GM12801 (cell line): ENCODE results near the gene INPP5A.

Source experiments
- TF ChIP-seq, protein P1 (sequence below): IDR thresholded peaks from one replicate; pipeline ENCODE4 v1.5.1; 2011; ENCODE audit warnings: control low read depth; ENCODE audit not compliant: insufficient read length; ENCODE audit errors: extremely low read depth

INPP5A gene

GRCh38 chr10:132565516-132566209 lies 28.1 kb downstream of the INPP5A start:
- TF ChIP-seq, protein P1, sequence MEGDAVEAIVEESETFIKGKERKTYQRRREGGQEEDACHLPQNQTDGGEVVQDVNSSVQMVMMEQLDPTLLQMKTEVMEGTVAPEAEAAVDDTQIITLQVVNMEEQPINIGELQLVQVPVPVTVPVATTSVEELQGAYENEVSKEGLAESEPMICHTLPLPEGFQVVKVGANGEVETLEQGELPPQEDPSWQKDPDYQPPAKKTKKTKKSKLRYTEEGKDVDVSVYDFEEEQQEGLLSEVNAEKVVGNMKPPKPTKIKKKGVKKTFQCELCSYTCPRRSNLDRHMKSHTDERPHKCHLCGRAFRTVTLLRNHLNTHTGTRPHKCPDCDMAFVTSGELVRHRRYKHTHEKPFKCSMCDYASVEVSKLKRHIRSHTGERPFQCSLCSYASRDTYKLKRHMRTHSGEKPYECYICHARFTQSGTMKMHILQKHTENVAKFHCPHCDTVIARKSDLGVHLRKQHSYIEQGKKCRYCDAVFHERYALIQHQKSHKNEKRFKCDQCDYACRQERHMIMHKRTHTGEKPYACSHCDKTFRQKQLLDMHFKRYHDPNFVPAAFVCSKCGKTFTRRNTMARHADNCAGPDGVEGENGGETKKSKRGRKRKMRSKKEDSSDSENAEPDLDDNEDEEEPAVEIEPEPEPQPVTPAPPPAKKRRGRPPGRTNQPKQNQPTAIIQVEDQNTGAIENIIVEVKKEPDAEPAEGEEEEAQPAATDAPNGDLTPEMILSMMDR, result no peak

GRCh38 chr10:132566892-132567291 lies 29.3 kb downstream of the INPP5A start:
- TF ChIP-seq, protein P1, result no peak

DNA sequence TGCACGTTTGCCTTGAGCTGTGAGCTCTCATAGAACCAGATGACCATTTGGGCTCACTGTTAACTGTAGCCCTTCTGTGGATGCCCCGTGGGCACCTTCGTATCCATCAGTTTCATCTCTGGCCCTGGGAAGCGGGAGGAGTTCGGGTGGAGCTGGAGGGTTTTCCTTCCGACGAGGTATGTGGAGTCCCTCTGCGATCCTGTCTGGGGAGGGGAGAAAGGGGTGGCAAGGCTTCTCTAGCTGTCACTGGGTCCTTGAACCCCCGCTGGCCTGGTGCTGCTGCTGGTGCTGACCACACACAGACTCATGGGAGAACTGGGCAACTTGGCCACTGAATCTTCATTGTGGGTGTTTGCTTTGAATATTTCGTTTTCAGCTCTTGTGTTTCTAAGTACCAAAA lies 32.7 kb downstream of the INPP5A start:
- TF ChIP-seq, protein P1, result no peak

- TF ChIP-seq, protein P1, result no peak
Observed at GRCh38 chr10:132570771-132571649, 33.4 kb downstream of the INPP5A start.

DNA sequence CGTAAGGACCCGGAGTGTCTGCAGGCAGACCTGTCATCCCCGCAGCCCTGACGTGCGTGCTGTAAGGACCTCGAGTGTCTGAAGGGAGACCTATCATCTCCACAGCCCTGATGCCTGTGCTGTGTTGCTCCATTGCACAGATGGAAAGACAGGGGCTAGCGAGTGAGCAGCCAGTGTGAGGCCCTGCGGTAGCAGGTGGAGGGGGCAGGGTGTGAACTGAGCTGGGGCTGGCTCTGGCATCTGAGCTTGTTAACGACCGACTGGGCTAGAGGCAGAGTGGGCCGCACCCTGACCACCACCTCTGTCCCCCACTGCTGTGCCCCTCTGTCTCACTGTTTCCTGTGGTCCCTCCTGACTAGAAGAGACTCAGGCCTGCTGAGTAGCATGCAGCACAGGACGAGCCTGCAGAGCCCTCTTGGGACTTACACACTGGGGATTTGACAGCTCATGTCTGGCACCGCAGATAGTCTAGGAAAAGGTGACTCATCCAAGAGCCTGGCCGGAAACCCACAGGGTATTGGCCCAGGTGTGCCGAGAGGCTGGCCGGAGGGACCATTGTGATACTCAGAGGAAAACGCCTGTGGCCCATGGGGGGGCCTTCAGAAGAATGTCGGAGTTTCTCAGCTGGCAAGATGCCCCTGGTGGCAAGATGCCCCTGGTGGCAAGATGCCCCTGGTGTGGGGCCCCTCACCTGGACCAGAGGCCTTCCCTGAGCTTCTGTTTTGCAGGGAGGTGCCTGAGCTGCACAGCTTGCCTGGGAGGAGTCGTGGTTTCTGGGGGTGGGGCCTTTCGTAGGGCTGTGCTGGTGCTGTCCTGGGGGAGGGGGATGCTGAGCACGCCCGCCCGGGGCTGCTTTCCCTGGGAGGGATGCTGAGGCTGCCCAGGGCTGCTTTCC lies 34.3 kb downstream of the INPP5A start:
- TF ChIP-seq, protein P1, result no peak

GRCh38 chr10:132572545-132572937 lies 35.0 kb downstream of the INPP5A start:
- TF ChIP-seq, protein P1, result no peak

- TF ChIP-seq, protein P1, result no peak
Observed at GRCh38 chr10:132574288-132574687, 36.7 kb downstream of the INPP5A start.
